Putamen (tissue), 1 donor: ENCODE measurements around the gene TIAM2.
A peak's percentile ranks its signal among the peaks of the same experiment; 100 is the strongest.

Experiments
- DNase-seq: peaks from one replicate; pipeline ENCODE4 v3.0.0-alpha.2; 2016; ENCODE audit warnings: low spot score

The TIAM2 gene

GRCh38 chr6:155064303-155064702 is 69.2 kb downstream of the TIAM2 start:
- no peak for DNase-seq

GRCh38 chr6:155066361-155066760 is 71.2 kb downstream of the TIAM2 start:
- no peak for DNase-seq

- no peak for DNase-seq
These were observed 72.0 kb downstream of the TIAM2 start for GRCh38 chr6:155066921-155067680.

GRCh38 chr6:155067956-155068615 is 73.0 kb downstream of the TIAM2 start:
- no peak for DNase-seq

- DNase-seq: no peak
These were observed 74.4 kb downstream of the TIAM2 start for GRCh38 chr6:155069543-155069942.

- peak; percentile 8 for DNase-seq
These were observed 81.0 kb downstream of the TIAM2 start for GRCh38 chr6:155075930-155076695.

- no peak for DNase-seq
These were observed 82.2 kb downstream of the TIAM2 start for GRCh38 chr6:155077331-155077730.

- DNase-seq: no peak
These were observed 82.7 kb downstream of the TIAM2 start for GRCh38 chr6:155077784-155078183.

GRCh38 chr6:155078331-155078745 is 83.2 kb downstream of the TIAM2 start:
- DNase-seq: no peak

GRCh38 chr6:155079985-155080452 is 84.9 kb downstream of the TIAM2 start:
- DNase-seq: no peak

GRCh38 chr6:155080881-155081845 is 86.0 kb downstream of the TIAM2 start:
- DNase-seq: no peak

GRCh38 chr6:155084431-155085123 is 89.5 kb downstream of the TIAM2 start:
- DNase-seq: peak; percentile 14

- no peak for DNase-seq
These were observed 90.6 kb downstream of the TIAM2 start for GRCh38 chr6:155085582-155086257.

GRCh38 chr6:155088856-155089255 is 93.7 kb downstream of the TIAM2 start:
- no peak for DNase-seq

- DNase-seq: no peak
These were observed 94.6 kb downstream of the TIAM2 start for GRCh38 chr6:155089746-155090145.

GRCh38 chr6:155090166-155090565 is 95.1 kb downstream of the TIAM2 start:
- no peak for DNase-seq

GRCh38 chr6:155091756-155092155 is 96.6 kb downstream of the TIAM2 start:
- no peak for DNase-seq

GRCh38 chr6:155093430-155093829 is 98.3 kb downstream of the TIAM2 start:
- DNase-seq: no peak

- DNase-seq: no peak
These were observed 105.0 kb downstream of the TIAM2 start for GRCh38 chr6:155100087-155100486.

- DNase-seq: no peak
These were observed 105.5 kb downstream of the TIAM2 start for GRCh38 chr6:155100591-155100990.
